ENCODE results near the gene MPHOSPH6.
"Not testable (repeated sequence)": the region's sequence is repeated elsewhere in the genome, so short reads cannot be mapped to it uniquely, and the experiment has no call there.

MPHOSPH6 gene

GRCh38 chr16:82169861-82170845 is at the start of gene MPHOSPH6:
Gene MPHOSPH6, minus strand, starts transcription at chr16:82170224. Its CDS starts 49 bp downstream, at chr16:82170175.
- peak; percentile 90 for DNase-seq (ENCODE audit: low spot score)

GRCh38 chr16:82219298-82219697 is 49.3 kb upstream of the MPHOSPH6 start:
- DNase-seq (ENCODE audit: low spot score) = no peak

- not testable (repeated sequence) for DNase-seq (ENCODE audit: low spot score)
Observed at GRCh38 chr16:82209314-82209713, 39.3 kb upstream of the MPHOSPH6 start.

- no peak for DNase-seq (ENCODE audit: low spot score)
Observed at GRCh38 chr16:82203198-82203597, 33.2 kb upstream of the MPHOSPH6 start.

GRCh38 chr16:82201926-82202325 is 31.9 kb upstream of the MPHOSPH6 start:
- no peak for DNase-seq (ENCODE audit: low spot score)

- no peak for DNase-seq (ENCODE audit: low spot score)
Observed at GRCh38 chr16:82201351-82201750, 31.3 kb upstream of the MPHOSPH6 start.

GRCh38 chr16:82199209-82199608 is 29.2 kb upstream of the MPHOSPH6 start:
- no peak for DNase-seq (ENCODE audit: low spot score)

- DNase-seq (ENCODE audit: low spot score) = no peak
Observed at GRCh38 chr16:82197540-82198240, 27.7 kb upstream of the MPHOSPH6 start.

- DNase-seq (ENCODE audit: low spot score) = no peak
Observed at GRCh38 chr16:82195917-82196494, 26.0 kb upstream of the MPHOSPH6 start.

- DNase-seq (ENCODE audit: low spot score) = no peak
Observed at GRCh38 chr16:82194086-82194485, 24.1 kb upstream of the MPHOSPH6 start.

GRCh38 chr16:82192665-82193064 is 22.6 kb upstream of the MPHOSPH6 start:
- no peak for DNase-seq (ENCODE audit: low spot score)

- DNase-seq (ENCODE audit: low spot score) = no peak
Observed at GRCh38 chr16:82190386-82190785, 20.4 kb upstream of the MPHOSPH6 start.

- no peak for DNase-seq (ENCODE audit: low spot score)
Observed at GRCh38 chr16:82187829-82188228, 17.8 kb upstream of the MPHOSPH6 start.

- DNase-seq (ENCODE audit: low spot score) = no peak
Observed at GRCh38 chr16:82185012-82185411, 15.0 kb upstream of the MPHOSPH6 start.

- DNase-seq (ENCODE audit: low spot score) = no peak
Observed at GRCh38 chr16:82184213-82184612, 14.2 kb upstream of the MPHOSPH6 start.

- DNase-seq (ENCODE audit: low spot score) = no peak
Observed at GRCh38 chr16:82183004-82183397, 13.0 kb upstream of the MPHOSPH6 start.

GRCh38 chr16:82182266-82183003 is 12.4 kb upstream of the MPHOSPH6 start:
- no peak for DNase-seq (ENCODE audit: low spot score)

- DNase-seq (ENCODE audit: low spot score) = no peak
Observed at GRCh38 chr16:82181461-82182185, 11.6 kb upstream of the MPHOSPH6 start.

GRCh38 chr16:82178352-82178751 is 8.3 kb upstream of the MPHOSPH6 start:
- no peak for DNase-seq (ENCODE audit: low spot score)

GRCh38 chr16:82177555-82177954 is 7.5 kb upstream of the MPHOSPH6 start:
- no peak for DNase-seq (ENCODE audit: low spot score)

GRCh38 chr16:82176204-82176603 is 6.2 kb upstream of the MPHOSPH6 start:
- DNase-seq (ENCODE audit: low spot score) = no peak
